Endodermal cell (in vitro differentiated cells): ENCODE data around the gene TNS3. TPM values are rescaled to one million over a fixed set of nuclear protein-coding genes. Genes with fewer than 3 reads are reported as not detected.
A peak's percentile ranks its signal among the peaks of the same experiment; 100 is the strongest.
"Not testable (repeated sequence)": the region's sequence is repeated elsewhere in the genome, so short reads cannot be mapped to it uniquely, and the experiment has no call there.

ENCODE experiments used
- DNase-seq: peaks from one replicate; pipeline ENCODE4 v3.0.0-alpha.2; 2017
- H3K27ac ChIP-seq: 2 replicates; pipeline ENCODE4 v1.5.1; 2013; ENCODE audit warnings: mild to moderate bottlenecking, low read depth, low read length, moderate library complexity
- H3K27me3 ChIP-seq: 2 replicates; pipeline ENCODE4 v1.6.1; 2013; ENCODE audit warnings: mild to moderate bottlenecking, low read length, moderate library complexity; ENCODE audit not compliant: insufficient read depth, control insufficient read depth, poor library complexity, severe bottlenecking
- H3K36me3 ChIP-seq: 2 replicates; pipeline ENCODE4 v1.7.0; 2013; ENCODE audit warnings: mild to moderate bottlenecking, low read length, moderate library complexity; ENCODE audit not compliant: control insufficient read depth, insufficient read depth
- H3K4me1 ChIP-seq: one replicate; pipeline ENCODE4 v1.7.0; 2013; ENCODE audit warnings: low read length; ENCODE audit not compliant: control insufficient read depth, insufficient read depth
- H3K4me3 ChIP-seq: 2 replicates; pipeline ENCODE4 v1.5.1; 2013; ENCODE audit warnings: mild to moderate bottlenecking, low read length, moderate library complexity
- H3K9ac ChIP-seq: 2 replicates; pipeline ENCODE4 v1.6.1; 2013; ENCODE audit warnings: mild to moderate bottlenecking, low read length, moderate library complexity; ENCODE audit not compliant: poor library complexity, severe bottlenecking; ENCODE audit errors: extremely low read depth
- H3K9me3 ChIP-seq: 2 replicates; pipeline ENCODE4 v1.6.1; 2013; ENCODE audit warnings: mild to moderate bottlenecking, low read length, moderate library complexity; ENCODE audit not compliant: control insufficient read depth
- H3K27ac Mint-ChIP-seq: 2 replicates; pipeline ENCODE4 v1.8.0; 2020; ENCODE audit warnings: mixed read lengths
- H3K27me3 Mint-ChIP-seq: 2 replicates; pipeline ENCODE4 v1.8.0; 2021; ENCODE audit warnings: mild to moderate bottlenecking, mixed read lengths; ENCODE audit not compliant: insufficient read depth
- H3K36me3 Mint-ChIP-seq: 2 replicates; pipeline ENCODE4 v1.8.0; 2020; ENCODE audit warnings: low read depth, mixed read lengths
- H3K4me1 Mint-ChIP-seq: 2 replicates; pipeline ENCODE4 v1.8.0; 2020; ENCODE audit warnings: mixed read lengths
- H3K4me3 Mint-ChIP-seq: 2 replicates; pipeline ENCODE4 v1.8.0; 2020; ENCODE audit warnings: mild to moderate bottlenecking, moderate library complexity, mixed read lengths
- H3K9me3 Mint-ChIP-seq: 2 replicates; pipeline ENCODE4 v1.8.0; 2020; ENCODE audit warnings: mild to moderate bottlenecking, mixed read lengths
- WGBS, 2 experiments: methylation state at CpG; one replicate each; pipeline versions ENCODE4 v1.1.5 to v1.1.7; 2013; ENCODE audit warnings: missing lambda C conversion rate in 2 of 2, mixed read lengths in 1 of 2; ENCODE audit not compliant: insufficient coverage in 1 of 2, insufficient read length in 1 of 2; 5-methylcytosine and 5-hydroxymethylcytosine counted together
- total RNA-seq, 2 donors: library from RNA; stranded (reverse); fragmentation: NEBNext Ultra II Directional in 1 of 2; extraction: Animal tissue kit (Norgen Biotek cat#: 25700) in 1 of 2; gene quantifications; 2 replicates in 1 of 2; 3 replicates in 1 of 2; pipeline ENCODE4 v1.2.1, GENCODE V29; 2021
- TF ChIP-seq, protein P1 (sequence below): fragments of 200-600 bp; sonication (generic); conservative IDR thresholded peaks from 2 replicates; pipeline ENCODE4 v1.5.0; 2021; ENCODE audit warnings: antibody characterized with exemption, mild to moderate bottlenecking

The TNS3 gene
- total RNA-seq, 2 donors from 2014 or later = 33.8 to 38.5 TPM

DNA sequence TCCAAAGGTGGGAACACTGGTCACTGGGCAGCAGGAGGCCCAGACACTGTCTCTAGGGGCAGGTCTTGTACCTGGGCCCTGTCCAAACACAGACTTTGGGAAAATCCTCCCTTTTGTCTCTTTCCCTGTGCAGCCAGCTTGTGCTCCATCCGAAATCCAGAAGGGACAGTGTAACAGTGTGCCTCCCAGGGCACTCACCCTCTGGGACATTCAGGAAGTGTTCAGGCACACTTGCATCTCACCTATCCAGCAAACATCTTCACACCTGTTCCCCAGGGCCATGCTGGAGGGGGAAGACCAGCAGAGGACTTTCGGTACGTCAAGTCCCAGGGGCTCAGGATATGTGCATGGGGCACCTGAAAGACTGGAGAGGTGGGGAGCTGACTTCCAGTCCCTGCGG, 38.9 kb downstream of the TNS3 start:
- no peak for DNase-seq
- no peaks in the 10 kb centered on the region for H3K36me3 Mint-ChIP-seq
- Histone ChIP-seq H3K9me3 (no peaks in the 10 kb centered on the region), H3K27me3 (no peaks in the 10 kb centered on the region), H3K27ac (no peak overlapping the region), H3K4me3 (no peak overlapping the region), H3K9ac (no peak overlapping the region), H3K36me3 (no peaks in the 10 kb centered on the region), H3K4me1 (peaks cover 22% of the 10 kb centered on the region)
- H3K4me3 Mint-ChIP-seq = no peak overlapping the region
- peaks cover 76% of the 10 kb centered on the region for H3K4me1 Mint-ChIP-seq
- H3K27me3 Mint-ChIP-seq = peaks cover under 1% of the 10 kb centered on the region
- H3K9me3 Mint-ChIP-seq = no peaks in the 10 kb centered on the region
- WGBS, 2 experiments = 94 to 100% methylated on average over 2 to 4 of the region's 4 CpGs
- TF ChIP-seq, protein P1, sequence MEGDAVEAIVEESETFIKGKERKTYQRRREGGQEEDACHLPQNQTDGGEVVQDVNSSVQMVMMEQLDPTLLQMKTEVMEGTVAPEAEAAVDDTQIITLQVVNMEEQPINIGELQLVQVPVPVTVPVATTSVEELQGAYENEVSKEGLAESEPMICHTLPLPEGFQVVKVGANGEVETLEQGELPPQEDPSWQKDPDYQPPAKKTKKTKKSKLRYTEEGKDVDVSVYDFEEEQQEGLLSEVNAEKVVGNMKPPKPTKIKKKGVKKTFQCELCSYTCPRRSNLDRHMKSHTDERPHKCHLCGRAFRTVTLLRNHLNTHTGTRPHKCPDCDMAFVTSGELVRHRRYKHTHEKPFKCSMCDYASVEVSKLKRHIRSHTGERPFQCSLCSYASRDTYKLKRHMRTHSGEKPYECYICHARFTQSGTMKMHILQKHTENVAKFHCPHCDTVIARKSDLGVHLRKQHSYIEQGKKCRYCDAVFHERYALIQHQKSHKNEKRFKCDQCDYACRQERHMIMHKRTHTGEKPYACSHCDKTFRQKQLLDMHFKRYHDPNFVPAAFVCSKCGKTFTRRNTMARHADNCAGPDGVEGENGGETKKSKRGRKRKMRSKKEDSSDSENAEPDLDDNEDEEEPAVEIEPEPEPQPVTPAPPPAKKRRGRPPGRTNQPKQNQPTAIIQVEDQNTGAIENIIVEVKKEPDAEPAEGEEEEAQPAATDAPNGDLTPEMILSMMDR = no peak
- H3K27ac Mint-ChIP-seq = no peak overlapping the region

DNA sequence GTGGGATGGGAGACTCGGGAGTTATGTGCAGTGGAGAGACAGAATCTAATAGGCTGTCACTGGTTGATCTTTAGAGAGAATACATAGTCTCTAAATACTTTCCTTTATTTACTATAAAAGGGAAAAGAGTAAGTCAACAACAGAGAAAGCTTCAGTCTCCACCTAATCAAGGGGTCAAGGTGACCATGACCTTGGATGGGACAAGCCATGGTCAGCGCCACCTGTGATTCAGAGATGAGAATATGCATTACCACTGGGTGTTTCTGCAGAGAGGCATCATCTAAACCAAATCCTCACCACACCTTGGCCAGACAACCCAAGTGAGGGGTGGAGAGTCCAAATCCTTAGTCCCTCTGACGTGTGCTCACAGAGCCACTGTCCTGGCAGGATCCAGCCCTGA, 39.9 kb downstream of the TNS3 start:
- Histone ChIP-seq H3K27me3 (no peaks in the 10 kb centered on the region), H3K27ac (no peak overlapping the region), H3K9ac (no peak overlapping the region), H3K4me3 (no peak overlapping the region), H3K9me3 (no peaks in the 10 kb centered on the region), H3K36me3 (no peaks in the 10 kb centered on the region), H3K4me1 (peaks cover 22% of the 10 kb centered on the region)
- H3K9me3 Mint-ChIP-seq = no peaks in the 10 kb centered on the region
- TF ChIP-seq, protein P1 = no peak
- H3K4me1 Mint-ChIP-seq = peaks cover 79% of the 10 kb centered on the region
- H3K27me3 Mint-ChIP-seq = no peaks in the 10 kb centered on the region
- H3K36me3 Mint-ChIP-seq = no peaks in the 10 kb centered on the region
- H3K27ac Mint-ChIP-seq = peak overlapping the region; percentile 71
- no peak for DNase-seq
- H3K4me3 Mint-ChIP-seq = no peak overlapping the region
- 88 to 100% methylated on average over 1 to 3 of the region's 3 CpGs for WGBS, 2 experiments

DNA sequence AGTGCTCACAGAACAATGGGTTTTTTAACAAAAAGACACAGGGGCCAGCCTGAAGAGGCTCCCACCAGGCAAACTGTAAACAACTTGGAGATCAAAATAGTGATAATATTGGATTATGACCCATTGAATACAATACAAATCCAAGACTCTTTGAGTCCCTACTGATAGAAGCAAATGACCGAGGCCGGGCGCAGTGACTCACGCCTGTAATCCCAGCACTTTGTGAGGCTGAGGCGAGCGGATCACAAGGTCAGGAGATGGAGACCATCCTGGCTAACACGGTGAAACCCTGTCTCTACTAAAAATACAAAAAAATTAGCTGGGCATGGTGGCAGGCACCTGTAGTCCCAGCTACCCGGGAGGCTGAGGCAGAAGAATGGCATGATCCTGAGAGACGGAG, 40.4 kb downstream of the TNS3 start:
- not testable (repeated sequence) for H3K27me3 ChIP-seq, H3K27me3 Mint-ChIP-seq, H3K36me3 Mint-ChIP-seq, DNase-seq, H3K9me3 Mint-ChIP-seq, H3K36me3 ChIP-seq, H3K27ac ChIP-seq, H3K9me3 ChIP-seq
- peaks cover 22% of the 10 kb centered on the region for H3K4me1 ChIP-seq
- H3K4me3 ChIP-seq = peak overlapping the region; percentile 3
- 61 to 79% methylated on average over 9 of the region's 9 CpGs for WGBS, 2 experiments
- Mint-ChIP-seq H3K4me1 (peaks cover 76% of the 10 kb centered on the region), H3K4me3 (peak overlapping the region; percentile 16), H3K27ac (peak overlapping the region; percentile 71)
- peak overlapping the region; percentile 1 for H3K9ac ChIP-seq
